Aorta (tissue), 5 donors: ENCODE results near the gene ASPM. TPM values are rescaled to one million over a fixed set of nuclear protein-coding genes. Genes with fewer than 3 reads are reported as not detected.

Experiments
- ATAC-seq: fragments of 200-7000 bp; cut with Tn5 transposase; one replicate; pipeline ENCODE4 v1.9.1; 2022; ENCODE audit warnings: moderate library complexity; ENCODE audit not compliant: low FRiP score
- DNase-seq, 2 donors: peaks; one replicate each; pipeline ENCODE4 v3.0.0-alpha.2; 2020
- H3K27ac ChIP-seq, 2 donors: one replicate each; pipeline ENCODE4 v1.5.1; 2013; ENCODE audit warnings: low read length in 2 of 2, mild to moderate bottlenecking in 2 of 2, moderate library complexity in 2 of 2, control low read depth in 1 of 2, inconsistent platforms in 1 of 2, low read depth in 1 of 2
- H3K27me3 ChIP-seq, 2 donors: one replicate each; pipeline ENCODE4 v1.6.1; 2013; ENCODE audit warnings: control low read depth in 1 of 2, low read length in 1 of 2, mild to moderate bottlenecking in 1 of 2, moderate library complexity in 1 of 2; ENCODE audit not compliant: insufficient read depth in 2 of 2, control insufficient read depth in 1 of 2
- H3K36me3 ChIP-seq, 2 donors: one replicate each; pipeline ENCODE4 v1.6.1; 2013; ENCODE audit warnings: control low read depth in 1 of 2, low read length in 1 of 2, mild to moderate bottlenecking in 1 of 2; ENCODE audit not compliant: insufficient read depth in 2 of 2, control insufficient read depth in 1 of 2
- H3K4me1 ChIP-seq, 2 donors: one replicate each; pipeline ENCODE4 v1.6.1; 2013; ENCODE audit warnings: low read length in 2 of 2, control low read depth in 1 of 2, mild to moderate bottlenecking in 1 of 2, moderate library complexity in 1 of 2; ENCODE audit not compliant: insufficient read depth in 2 of 2, control insufficient read depth in 1 of 2
- H3K4me3 ChIP-seq, 2 donors: one replicate each; pipeline ENCODE4 v1.5.1; 2013; ENCODE audit warnings: low read length in 2 of 2, control low read depth in 1 of 2, mild to moderate bottlenecking in 1 of 2
- H3K9me3 ChIP-seq: one replicate; pipeline ENCODE4 v1.6.1; 2013; ENCODE audit warnings: mild to moderate bottlenecking, low read length; ENCODE audit not compliant: control insufficient read depth
- WGBS, 2 donors: extraction: QIAGEN DNeasy Blood & Tissue Kit; methylation state at CpG; one replicate each; pipeline ENCODE4 v1.1.7; 2013; 5-methylcytosine and 5-hydroxymethylcytosine counted together
- intact Hi-C, 2 donors: fragments of 100-400 bp; cut with DNase I; formaldehyde crosslinking; loops; one replicate each; pipeline versions ENCODE4 v1.14.2 to v1.15.0; 2022
- polyA plus RNA-seq, 2 donors: library from polyadenylated mRNA; stranded (reverse); fragments of 200-250 nt; gene quantifications; one replicate each; pipeline ENCODE4 v1.2.3, GENCODE V29; 2013
- total RNA-seq, 2 donors: library from RNA; stranded (reverse); fragmentation: NEBNext Ultra II Directional; extraction: Animal tissue kit (Norgen Biotek cat#: 25700); gene quantifications; one replicate each; pipeline ENCODE4 v1.2.1, GENCODE V29; 2021
- donor health status: healthy with polysubstance abuse.
- donor health status: Bipolar disorder and iron deficiency.
- donor health status: DM: no; HTN: no; CAD: no.
- donor health status: DM: no; HTN: no; CAD: no.
- donor health status: DM: yes; HTN: yes; CAD: no.

Gene ASPM
- total and polyA plus RNA-seq, 4 donors = 0.15 to 1.6 (median 0.34) TPM

DNA sequence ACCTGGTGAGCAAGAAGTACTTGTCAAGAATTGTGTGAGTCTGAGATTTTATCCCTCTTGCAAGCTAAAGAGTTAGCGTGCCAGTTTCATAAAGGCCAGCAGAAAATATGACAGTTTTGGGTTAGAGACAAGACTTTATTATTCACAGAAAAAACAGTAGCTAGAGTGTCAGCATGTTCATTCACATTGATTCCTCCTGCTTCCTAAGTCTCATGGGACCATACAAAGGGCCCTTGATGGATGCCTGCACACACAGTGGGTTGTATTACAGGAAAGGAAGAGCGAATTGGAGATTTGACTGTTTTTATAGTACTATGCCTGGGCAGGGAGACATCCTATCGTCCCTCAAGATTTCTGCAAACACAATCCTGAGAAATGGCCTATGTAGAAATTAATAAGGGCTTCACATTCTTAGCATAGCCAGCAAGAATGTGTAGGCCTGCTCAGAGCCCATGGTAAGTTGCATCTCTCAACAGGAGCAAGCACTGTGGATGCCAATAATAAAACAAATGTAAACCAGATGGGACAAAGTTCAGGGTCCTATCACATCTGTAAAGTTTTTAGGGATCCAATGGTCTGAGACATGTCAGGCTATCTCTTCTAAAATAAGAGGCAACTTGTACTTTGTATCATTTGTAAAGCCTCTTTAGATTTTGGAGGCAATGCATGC is 4.0 kb upstream of the ASPM start:
- H3K9me3 ChIP-seq = no peaks in the 10 kb centered on the region
- no peaks in the 10 kb centered on the region for H3K36me3 ChIP-seq
- intact Hi-C loops = no loop called here
- H3K4me3 ChIP-seq = no peak overlapping the region
- no peak for DNase-seq
- H3K4me1 ChIP-seq = no peaks in the 10 kb centered on the region
- ATAC-seq = no peak
- 74 to 81% methylated on average over 3 of the region's 3 CpGs for WGBS, 2 donors
- H3K27me3 ChIP-seq = no peaks in the 10 kb centered on the region
- no peak overlapping the region for H3K27ac ChIP-seq

DNA sequence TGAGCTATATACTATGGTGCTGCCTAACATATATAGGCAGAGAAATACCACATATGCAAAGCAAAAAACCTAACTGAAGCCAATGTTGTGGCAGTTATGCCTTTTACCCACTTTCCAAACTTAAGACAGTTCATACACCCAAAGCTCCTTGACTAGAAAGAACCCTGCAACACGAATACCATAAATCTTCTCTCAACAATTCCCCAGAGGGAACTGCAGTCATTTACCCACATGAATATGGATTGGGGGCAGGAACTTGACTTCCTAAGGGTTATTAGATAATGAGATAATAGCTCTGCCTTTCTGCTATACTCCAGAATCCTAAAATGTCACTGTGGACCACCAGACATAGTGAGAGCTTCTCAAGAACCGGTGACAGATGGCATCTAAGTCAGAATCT is 2.9 kb upstream of the ASPM start:
- DNase-seq (no peak), ATAC-seq (no peak)
- Histone ChIP-seq H3K9me3 (no peaks in the 10 kb centered on the region), H3K4me3 (no peak overlapping the region), H3K36me3 (no peaks in the 10 kb centered on the region), H3K27me3 (no peaks in the 10 kb centered on the region), H3K27ac (no peak overlapping the region), H3K4me1 (no peaks in the 10 kb centered on the region)
- WGBS, 2 donors = 70 to 82% methylated on average over 2 of the region's 2 CpGs
- intact Hi-C loops = no loop called here

- no peak for ATAC-seq
- Histone ChIP-seq H3K36me3 (no peaks in the 10 kb centered on the region), H3K4me3 (no peak overlapping the region), H3K27me3 (no peaks in the 10 kb centered on the region), H3K27ac (no peak overlapping the region), H3K9me3 (no peaks in the 10 kb centered on the region), H3K4me1 (no peaks in the 10 kb centered on the region)
- intact Hi-C loops = no loop called here
- 4 to 5% methylated on average over 11 of the region's 11 CpGs for WGBS, 2 donors
- DNase-seq = no peak
These were observed 934 bp downstream of the ASPM start for GRCh38 chr1:197145446-197146024.

DNA sequence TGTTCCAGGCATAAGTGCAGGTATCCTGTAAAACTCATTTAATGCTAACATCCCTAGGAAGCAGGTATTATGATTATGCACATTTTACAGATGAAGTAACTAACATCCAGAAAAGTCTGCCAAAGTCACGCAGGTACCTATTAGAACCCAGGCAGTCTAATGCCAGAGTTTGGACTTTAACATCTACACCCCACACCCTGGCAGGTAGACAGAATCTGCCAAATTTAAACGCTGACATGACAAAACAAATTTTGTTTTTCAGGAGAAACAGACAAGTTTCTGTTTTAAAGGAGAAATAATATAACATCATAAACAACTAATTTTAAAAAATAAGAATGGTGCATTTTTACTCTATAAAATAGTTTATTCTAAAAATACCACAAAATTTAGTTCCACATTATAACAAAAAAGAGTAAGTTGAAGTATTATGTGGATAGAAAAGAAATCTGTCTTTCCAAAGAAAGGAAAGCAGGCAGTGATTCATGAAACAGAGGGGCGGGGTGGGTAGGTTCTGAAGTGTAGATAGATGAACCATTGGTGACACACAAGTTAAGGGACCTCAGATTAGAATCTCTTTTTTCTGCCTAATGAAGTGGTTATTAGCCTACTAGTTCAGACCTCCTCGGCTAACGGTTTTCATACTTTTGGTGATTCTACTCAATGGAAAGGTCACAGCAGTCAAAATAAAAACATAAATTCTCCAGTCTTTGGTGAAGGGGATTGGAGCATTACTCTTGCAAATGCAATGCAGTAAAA is 1.7 kb downstream of the ASPM start:
- Histone ChIP-seq H3K36me3 (no peaks in the 10 kb centered on the region), H3K9me3 (no peaks in the 10 kb centered on the region), H3K4me1 (no peaks in the 10 kb centered on the region), H3K4me3 (no peak overlapping the region), H3K27me3 (no peaks in the 10 kb centered on the region), H3K27ac (no peak overlapping the region)
- DNase-seq = no peak
- WGBS, 2 donors = 47 to 51% methylated on average over 5 of the region's 5 CpGs
- ATAC-seq = no peak
- intact Hi-C loops = no loop called here

- H3K9me3 ChIP-seq = no peaks in the 10 kb centered on the region
- WGBS, 2 donors = 60 to 69% methylated on average over 5 of the region's 5 CpGs
- H3K27ac ChIP-seq = no peak overlapping the region
- H3K36me3 ChIP-seq = no peaks in the 10 kb centered on the region
- H3K27me3 ChIP-seq = no peaks in the 10 kb centered on the region
- intact Hi-C loops = no loop called here
- no peak overlapping the region for H3K4me3 ChIP-seq
- H3K4me1 ChIP-seq = no peaks in the 10 kb centered on the region
- no peak for DNase-seq
- ATAC-seq = no peak
These were observed 3.2 kb downstream of the ASPM start for GRCh38 chr1:197143276-197143675.

DNA sequence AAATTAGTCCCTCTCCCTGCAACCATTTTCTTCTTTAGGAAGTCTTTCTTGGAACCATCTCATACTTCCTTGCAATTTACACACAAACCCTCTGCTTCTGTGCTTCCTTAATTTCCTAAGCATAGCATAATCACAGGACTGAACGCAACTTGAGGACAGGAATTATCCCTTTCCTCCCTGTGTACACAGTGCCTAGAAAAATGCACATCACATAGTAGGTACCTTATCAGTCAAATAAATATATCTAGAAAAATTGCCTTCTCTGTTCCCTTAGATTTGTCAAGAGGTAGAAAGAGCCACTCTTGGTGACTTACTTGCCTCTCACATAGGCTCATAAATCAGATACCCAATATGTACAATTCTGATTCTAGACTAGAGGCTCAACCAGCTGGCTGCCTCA is 4.9 kb downstream of the ASPM start:
- H3K27me3 ChIP-seq = no peaks in the 10 kb centered on the region
- no peak overlapping the region for H3K4me3 ChIP-seq
- WGBS, 2 donors = 97% methylated on average over 1 of the region's 1 CpG
- ATAC-seq (no peak), DNase-seq (no peak)
- intact Hi-C loops = no loop called here
- no peaks in the 10 kb centered on the region for H3K4me1 ChIP-seq
- no peak overlapping the region for H3K27ac ChIP-seq
- H3K9me3 ChIP-seq = no peaks in the 10 kb centered on the region
- H3K36me3 ChIP-seq = no peaks in the 10 kb centered on the region

- no peak for DNase-seq
- Histone ChIP-seq H3K27ac (no peak overlapping the region), H3K9me3 (no peaks in the 10 kb centered on the region), H3K27me3 (no peaks in the 10 kb centered on the region), H3K4me1 (no peaks in the 10 kb centered on the region), H3K36me3 (no peaks in the 10 kb centered on the region), H3K4me3 (no peak overlapping the region)
- no peak for ATAC-seq
- intact Hi-C loops = no loop called here
- 78 to 83% methylated on average over 2 of the region's 2 CpGs for WGBS, 2 donors
These were observed 6.3 kb downstream of the ASPM start for GRCh38 chr1:197140121-197140520.

DNA sequence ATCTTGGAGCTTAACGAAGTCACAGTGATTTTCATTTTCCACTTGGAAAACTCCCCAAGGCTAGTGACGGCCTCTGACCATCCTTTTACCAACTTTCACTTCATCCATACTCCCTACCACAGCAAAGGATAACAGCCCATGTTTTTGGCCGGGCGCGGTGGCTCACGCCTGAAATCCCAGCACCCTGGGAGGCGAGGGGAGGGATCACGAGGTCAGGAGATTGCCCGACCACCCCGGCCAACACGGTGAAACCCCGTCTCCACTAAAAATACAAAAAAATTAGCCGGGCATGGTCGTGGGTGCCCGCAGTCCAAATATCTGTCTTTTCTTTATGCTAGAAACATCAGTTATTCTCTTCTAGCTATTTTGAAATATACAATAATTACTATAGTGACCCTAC is 7.3 kb downstream of the ASPM start:
- WGBS, 2 donors = 94 to 96% methylated on average over 15 of the region's 15 CpGs
- DNase-seq (no peak), ATAC-seq (no peak)
- Histone ChIP-seq H3K27ac (no peak overlapping the region), H3K36me3 (no peaks in the 10 kb centered on the region), H3K27me3 (no peaks in the 10 kb centered on the region), H3K4me1 (no peaks in the 10 kb centered on the region), H3K4me3 (no peak overlapping the region), H3K9me3 (no peaks in the 10 kb centered on the region)
- intact Hi-C loops = no loop called here

GRCh38 chr1:197137322-197137721 is 9.1 kb downstream of the ASPM start:
- Histone ChIP-seq H3K9me3 (no peaks in the 10 kb centered on the region), H3K36me3 (no peaks in the 10 kb centered on the region), H3K4me1 (no peaks in the 10 kb centered on the region), H3K27me3 (no peaks in the 10 kb centered on the region), H3K4me3 (no peak overlapping the region), H3K27ac (no peak overlapping the region)
- no peak for DNase-seq
- 82 to 83% methylated on average over 7 of the region's 7 CpGs for WGBS, 2 donors
- intact Hi-C loops = no loop called here
- ATAC-seq = no peak
